Fibroblast of skin of left quadriceps (primary cell): ENCODE measurements around the gene SC5D.

Experiments
- DNase-seq, 2 experiments: peaks; one replicate each; pipeline ENCODE4 v3.0.0-alpha.2; 2013; ENCODE audit warnings: low read depth in 2 of 2

The SC5D gene

DNA sequence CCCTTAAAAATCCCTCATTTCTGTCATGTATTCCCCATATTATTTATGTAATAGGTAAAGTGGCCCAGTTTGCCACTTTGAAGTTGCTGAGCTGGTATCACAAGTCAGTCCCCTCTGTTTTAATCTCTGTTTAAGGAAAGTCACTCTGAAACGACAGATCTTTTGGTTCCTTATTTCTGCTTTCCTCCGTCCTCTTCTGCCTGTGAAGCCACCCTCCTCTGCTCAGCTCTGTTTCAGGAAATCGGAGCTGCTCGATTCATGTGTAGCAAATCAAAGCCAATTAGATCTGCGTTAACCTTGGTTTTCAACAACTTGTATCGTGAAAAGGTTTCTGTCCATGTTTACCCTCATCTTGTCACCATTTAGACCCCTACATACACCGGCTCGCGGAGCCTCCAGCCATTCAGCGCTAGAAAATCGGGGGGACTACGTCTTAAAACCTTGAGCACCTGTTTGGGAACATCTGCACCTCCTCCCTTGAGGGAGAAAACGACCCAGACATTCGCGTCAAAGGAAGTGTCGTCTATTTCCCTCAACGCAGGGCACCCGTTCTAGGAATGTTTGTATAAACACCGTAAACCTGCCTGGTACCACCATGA lies 576 bp upstream of the SC5D start:
- no peak for DNase-seq

DNA sequence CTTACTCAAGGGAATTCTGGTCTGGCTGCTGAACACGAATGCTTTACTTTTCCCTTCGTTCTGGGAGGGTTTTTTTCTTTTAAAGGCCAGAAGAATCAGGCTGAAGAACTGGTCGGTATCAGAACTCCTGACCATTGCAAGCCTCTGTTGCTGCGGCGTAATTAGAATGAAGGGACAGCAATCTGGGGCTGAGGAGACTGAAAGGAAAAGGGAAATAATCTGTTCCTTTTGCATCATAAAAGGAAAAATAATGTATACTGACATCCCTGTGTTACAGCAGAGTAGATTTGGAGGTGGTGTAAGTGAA lies 670 bp downstream of the SC5D start:
- DNase-seq: no peak

DNA sequence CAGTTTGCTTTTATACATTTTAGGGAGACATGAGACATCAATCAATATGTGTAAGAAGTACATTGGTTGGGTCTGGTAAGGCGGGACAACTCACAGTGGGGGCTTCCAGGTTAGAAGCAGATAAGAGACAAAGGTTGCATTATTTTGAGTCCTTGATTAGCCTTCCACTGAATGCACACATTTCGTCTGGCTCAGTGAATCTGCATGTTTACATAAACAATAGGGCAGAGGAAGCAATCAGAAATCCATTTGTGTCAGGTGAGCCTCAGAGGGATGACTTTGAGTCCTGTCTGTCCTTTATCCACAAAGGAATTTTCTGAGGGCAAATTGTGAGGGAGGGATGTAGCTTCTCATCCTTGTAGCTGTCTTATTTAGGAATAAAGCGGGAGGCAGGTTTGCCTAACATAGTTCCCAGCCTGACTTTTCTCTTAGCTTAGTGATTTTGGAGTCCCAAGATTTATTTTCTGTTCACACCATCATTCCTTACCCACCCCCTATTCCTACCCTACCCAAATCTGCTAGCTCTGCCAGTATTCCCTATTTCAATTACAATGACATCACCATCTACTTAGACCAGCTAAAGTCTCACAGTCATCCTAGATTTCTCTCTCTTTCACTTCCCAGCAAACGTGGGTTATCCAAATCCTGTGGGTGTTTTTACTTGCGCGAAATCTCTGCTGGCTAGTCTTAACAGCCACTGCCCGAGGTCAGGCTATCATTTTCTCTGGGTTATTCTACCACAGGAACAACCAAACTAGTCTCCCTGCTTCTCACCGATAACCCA lies 2.9 kb downstream of the SC5D start:
- no peak for DNase-seq

DNA sequence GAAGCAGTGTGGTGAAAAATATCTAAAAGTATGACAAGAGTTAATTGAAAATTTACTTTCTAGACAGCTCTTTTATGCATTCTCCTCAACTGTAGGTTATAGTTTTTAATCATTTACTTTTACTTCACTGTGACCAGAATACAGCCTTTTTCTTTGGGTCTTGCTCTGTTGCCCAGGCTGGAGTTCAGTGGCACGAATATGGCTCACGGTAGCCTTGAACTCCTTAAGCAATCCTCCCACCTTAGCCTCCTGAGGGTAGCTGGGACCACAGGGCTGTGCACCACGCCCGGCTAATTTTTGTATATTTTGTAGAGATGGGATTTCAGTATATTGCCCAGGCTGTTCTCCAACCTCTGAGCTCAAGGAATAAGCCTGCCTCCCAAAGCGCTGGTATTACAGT lies 5.3 kb downstream of the SC5D start:
- no peak for DNase-seq

DNA sequence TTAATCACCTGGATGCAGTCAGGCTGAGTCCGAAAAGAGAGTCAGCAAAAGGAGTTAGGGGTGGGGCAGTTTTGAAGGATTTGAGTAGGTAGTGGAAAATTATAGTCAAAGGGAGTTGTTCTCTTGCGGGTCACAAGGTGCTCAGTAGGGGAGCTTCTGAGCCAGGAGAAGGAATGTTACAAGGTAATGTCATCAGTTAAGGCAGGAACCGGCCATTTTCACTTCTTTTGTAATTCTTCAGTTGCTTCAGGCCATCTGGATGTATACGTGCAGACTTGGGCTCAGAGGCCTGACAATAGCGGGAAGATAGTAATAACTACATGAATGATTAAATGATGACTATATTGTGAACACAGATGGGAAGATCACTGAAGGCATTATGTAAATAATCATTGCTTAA lies 6.2 kb downstream of the SC5D start:
- no peak for DNase-seq

DNA sequence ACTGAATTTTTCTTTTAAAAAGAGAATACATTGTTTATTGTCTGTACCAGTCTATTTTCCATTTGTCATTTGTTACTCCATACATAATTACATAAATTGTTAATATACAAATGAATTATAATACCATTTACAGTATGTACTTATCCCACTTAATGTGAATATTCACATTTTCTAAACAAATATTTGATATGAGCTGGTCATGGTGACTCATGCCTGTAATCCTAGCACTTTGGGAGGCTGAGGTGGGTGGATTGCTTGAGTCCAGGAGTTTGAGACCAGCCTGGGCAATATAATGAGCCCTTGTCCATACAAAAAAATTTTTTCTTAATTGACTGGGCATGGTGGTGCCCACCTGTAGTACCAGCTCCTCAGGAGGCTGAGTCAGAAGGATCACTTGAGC lies 6.8 kb downstream of the SC5D start:
- DNase-seq: no peak

DNA sequence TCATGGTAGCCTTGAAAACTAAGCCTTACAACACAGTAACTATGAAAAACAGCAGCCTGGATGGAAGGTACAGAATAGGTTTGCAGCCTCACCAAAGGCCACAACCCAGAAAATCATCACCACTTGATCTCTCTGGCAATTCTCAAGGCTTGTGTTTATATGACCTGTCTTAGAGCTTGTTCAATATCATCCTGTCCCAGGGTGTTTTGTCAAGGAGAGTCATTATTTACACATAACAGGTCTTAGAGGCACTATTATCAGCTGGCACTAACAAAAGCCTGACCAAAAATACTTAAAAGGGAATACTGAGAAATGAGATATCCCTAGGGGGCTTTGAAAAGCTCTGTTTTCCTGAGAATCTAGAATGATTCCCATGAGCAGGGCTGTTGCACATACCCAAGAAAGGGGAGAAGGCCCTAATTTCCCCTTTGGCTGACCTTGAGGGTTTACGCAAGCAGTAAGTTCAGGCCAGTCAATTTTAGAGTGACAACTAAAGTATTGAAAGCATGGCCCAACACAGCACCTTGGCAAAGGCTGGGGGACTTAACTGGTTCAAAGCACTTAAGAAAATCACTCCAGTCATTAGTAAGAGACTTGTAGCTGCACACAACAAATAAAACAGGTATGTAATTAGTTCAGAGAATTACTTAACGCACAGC lies 7.9 kb downstream of the SC5D start:
- no peak for DNase-seq

DNA sequence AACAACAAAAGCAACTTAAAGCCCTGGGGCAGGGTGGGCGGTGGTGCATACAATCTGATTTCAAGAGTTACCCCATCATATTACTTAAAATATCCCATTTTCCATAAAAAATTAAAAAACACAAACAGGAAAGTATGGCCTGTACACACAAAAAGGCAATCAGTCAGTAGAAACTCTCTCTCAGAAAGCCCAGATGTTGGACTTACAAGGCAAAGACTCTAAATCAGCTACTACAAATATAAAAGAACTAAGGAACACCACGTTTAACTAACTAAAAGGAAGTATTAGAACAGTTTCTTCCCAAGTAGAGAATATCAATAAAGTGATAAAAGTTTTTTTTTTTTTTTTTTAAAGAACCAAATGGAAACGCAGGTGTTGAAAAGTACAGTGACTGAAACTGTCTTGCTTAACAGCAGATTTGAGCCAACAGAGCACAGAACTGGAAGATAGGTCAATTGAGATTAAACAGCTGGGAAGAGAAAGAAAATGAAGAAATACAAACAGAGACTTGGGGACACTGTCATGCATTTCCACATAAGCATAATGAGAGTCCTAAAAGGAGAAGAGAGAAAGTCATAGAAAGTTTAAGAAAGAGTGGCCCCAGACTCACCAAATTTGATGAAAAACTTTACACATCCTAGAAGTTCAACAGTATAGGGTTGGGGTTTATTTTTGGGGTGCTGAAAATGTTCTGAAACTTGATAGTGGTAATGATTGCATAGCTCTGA lies 8.6 kb downstream of the SC5D start:
- DNase-seq: no peak

DNA sequence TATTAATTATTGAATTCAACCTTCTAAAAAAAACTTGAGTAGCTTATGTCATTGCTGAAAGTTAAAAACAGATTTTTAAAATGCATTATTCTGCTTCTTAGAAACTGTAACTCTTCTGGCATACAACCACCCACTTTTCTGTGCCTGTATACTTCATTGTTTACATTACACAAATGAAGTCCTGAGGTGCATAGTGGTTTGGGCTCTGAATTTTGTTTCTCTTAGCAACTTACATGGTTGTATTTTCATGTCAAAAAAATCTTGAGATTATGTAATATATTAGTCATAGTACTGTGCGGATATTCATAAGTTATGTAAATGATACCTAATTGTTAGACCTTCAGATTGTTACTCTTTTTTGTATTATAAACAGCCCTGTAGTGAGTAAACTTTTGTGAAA lies 12.2 kb downstream of the SC5D start:
- DNase-seq: no peak

DNA sequence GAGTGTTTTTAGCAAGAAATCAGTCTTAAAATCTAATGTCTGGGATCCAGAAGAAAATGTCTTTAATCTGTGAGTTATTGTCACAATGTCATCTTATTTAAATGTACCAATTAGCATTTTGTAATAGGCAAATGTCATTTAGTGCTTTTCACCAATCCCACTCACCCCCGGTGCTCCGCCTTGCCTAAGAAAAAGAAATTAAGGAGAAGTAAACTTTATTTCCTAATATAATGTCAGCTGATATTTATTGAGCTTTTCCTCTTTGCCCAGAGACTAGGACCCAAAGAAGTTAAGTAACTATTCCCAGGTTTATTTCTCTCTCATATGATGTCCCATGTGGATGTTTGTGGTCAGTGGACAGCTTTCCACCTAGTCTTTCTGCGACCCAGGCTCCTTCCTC lies 16.2 kb downstream of the SC5D start:
- DNase-seq: no peak

DNA sequence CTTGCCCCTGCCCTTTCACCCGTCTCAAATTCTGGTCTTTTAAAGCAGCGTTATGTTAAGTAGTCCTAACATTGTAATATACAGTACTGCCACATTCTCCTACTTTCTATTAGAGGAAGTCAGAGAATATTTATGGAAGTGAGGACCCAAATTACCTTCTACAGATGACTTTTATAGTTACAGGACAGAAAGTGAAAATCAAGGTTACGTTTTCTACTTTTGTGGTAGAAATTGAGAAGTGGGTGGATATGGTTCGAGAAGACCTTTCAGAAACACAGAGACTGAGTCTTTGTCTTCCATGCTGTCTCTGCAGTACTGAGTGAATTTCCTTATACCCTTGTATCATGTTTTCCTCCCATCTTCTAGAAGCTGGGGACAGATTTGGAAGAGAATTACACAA lies 17.1 kb downstream of the SC5D start:
- DNase-seq: no peak

DNA sequence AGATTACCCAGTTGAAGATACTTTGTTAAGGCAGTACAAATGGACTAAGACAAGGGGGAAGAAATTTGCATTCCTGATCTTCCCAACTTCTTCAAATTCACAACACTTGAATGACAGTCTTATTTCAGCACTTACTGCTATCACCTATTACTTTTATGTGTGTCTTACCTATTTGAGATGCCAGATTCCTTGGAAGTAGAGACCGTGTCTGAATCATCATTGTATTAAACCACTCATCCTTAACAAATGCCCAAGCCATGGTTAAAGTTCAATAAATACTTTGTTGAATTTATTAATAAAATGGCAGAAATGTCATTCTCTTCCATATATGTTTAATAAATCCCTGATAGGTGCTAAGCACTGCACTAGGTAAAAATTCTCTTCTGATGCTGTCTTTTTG lies 18.3 kb downstream of the SC5D start:
- no peak for DNase-seq

DNA sequence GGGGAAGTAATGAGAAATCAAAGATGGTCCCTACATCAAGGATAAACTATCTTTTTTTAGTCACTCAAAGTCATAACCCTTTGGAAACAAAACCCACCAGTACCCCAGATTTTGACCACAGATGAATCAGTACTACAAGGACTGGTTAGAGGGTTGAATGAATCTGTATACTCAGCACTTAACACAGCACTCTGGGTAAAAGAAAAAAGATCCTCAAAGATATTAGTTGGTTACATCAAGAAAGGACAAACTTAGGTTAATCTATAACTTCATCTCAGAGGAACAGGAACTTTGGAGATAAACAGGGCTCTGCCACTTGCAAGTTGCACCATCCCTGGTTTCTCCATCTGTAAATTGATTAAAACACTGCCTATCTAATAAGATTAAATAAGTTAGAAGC lies 18.8 kb downstream of the SC5D start:
- DNase-seq: no peak

DNA sequence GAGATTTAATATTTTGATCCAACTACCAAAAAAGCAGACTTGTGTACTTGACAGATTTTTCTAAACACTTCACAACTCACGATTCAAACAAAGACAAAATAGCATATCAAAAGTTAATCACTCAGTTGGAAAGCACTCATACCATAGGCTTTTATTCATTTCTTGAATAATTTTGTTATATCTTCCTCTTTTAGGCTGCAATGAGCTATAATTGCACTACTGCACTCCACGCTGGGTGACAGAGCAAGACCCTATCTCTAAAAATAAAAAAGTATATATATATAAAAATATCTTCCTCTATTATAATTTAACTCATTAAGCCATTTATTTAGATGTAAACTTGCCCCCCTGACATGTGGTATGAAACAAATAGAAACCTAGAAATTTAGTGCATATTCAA lies 19.9 kb downstream of the SC5D start:
- no peak for DNase-seq

DNA sequence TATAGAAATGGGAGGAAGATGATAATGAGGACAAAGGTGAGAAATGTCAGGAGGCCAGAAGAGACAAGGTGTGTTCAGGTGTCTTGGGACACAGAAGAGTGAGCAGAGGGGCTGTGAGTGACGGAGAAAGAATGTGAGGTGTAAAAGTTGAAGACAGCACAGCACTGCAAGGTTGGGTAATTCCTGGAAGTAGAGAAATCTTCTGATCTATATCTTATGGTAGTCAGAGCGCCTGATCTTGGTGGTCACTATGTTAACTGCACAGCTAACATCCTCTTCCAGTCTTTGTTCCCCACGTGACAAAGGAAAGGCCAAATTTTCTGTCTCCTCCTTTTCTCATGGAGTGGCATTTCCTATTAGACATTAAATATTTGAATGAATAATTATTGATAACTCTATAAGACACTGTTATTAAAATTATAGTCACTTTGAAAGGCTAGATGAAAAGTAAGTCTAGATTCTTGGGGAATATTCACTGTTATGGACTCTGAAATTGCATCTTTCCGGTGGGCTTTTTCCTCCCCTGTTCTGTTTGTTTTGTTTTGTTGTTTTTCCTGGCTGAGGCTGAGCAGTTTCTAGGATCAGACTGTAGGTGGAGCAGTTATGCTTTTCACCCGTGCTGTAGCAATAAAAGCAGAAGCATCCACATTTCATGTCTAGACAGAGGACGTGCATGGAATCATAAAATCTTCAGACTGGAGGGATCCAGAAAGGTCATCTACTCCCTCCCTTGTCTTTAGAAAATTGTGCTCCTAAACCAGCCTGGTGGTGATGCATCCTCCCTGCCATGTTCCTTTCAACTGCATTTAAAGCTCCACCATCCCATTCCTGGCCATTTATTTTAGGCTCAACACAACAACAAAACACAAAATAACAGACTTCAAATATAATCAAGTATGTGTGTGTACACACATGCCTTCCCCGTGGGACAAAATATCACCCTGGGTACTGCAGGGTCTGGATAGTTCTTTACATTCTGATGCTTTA lies 26.6 kb downstream of the SC5D start:
- peak; percentile 26 to 34 for DNase-seq

DNA sequence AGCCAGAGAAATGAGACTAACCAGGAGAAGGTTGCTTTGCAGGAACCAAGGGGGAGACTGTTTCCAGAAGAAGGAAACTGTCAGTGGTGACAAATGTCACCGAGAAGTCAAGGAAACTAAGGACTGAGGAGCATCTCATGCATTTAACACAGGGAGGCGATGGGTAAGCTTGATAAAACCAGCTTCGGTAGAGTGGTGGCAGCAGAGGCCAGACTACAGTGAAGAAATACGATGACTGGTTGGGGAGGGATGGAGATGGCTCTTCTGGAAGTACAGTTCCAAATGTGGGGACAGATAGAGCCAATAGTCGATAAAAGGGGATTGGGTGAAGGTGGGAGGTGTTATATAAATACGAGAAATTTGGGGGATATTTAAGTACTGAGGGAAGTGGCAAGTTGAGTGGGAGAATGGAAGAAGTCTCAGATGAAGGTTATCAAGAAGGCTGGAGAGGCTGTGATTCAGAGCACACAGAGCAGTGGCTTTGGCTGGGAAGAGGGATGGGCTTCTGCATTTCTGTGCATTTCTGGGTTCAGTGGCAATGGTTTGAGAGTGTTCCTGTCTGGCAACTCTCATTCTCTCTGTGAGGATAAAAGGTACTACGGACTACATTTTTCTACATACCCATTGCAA lies 29.2 kb downstream of the SC5D start:
- DNase-seq: peak; percentile 2 to 8

DNA sequence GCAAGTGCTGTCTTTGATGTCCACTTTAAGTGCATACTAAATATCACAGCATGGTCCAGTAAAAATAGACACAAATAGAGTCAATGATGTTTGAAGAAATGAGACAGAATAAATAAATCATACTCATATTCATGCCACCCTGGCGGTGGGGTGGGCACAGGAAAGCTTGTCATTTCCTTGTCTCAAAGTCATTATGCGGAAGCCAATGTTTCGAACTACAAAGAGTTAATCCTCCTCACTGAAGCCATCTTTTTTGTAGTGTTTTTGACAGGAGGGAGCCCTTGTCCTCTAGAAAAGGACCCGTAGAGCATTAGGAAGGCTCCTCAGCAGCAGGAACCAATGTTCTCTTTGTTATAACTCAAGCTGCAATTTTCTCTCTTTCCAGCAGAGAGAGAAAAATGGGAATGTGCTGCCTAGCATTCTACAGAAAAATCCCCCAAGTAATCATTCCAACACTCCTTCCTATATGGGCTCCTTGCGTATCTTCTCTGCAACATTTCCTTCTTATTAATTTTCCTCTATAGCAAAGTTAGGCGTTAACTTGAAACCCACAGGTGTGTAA lies 30.6 kb downstream of the SC5D start:
- no peak for DNase-seq

DNA sequence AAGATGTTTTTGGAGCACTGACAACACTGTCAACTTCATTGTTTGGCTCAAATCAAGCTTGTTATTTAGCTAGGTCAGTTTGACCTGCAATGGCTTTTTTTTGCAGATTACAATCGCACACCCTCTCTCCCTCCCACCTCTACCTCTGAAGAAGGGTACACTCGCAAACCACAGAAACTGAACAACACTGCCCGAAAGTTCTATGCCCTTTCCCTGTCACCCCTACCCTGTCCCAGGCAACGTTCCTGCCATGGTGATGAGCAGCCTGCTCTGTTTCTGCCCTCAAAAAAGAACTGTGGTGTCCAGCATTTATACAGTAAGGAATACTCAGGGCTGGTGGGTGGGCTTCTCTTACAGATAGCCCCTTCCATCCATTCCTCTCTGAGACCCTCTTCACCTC lies 33.7 kb downstream of the SC5D start:
- no peak for DNase-seq

DNA sequence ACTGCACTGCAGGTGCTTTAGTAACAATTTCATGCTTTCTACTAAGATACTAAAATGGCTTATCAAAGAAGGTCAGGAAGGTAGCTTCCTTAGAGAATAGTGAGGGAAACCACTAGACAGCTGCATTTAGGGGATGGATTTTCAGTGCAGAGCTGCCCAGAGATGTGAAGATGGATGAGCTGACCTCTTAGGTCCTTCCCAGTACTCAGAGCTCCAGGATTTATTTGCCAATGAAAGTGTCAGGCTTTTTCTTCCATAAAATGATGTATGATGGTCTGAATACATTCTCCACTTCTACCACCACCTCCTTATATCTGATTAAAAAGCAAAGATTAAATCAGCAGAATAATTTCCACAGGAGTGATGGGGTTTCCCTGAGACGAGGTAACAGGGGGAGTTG lies 35.0 kb downstream of the SC5D start:
- DNase-seq: no peak

DNA sequence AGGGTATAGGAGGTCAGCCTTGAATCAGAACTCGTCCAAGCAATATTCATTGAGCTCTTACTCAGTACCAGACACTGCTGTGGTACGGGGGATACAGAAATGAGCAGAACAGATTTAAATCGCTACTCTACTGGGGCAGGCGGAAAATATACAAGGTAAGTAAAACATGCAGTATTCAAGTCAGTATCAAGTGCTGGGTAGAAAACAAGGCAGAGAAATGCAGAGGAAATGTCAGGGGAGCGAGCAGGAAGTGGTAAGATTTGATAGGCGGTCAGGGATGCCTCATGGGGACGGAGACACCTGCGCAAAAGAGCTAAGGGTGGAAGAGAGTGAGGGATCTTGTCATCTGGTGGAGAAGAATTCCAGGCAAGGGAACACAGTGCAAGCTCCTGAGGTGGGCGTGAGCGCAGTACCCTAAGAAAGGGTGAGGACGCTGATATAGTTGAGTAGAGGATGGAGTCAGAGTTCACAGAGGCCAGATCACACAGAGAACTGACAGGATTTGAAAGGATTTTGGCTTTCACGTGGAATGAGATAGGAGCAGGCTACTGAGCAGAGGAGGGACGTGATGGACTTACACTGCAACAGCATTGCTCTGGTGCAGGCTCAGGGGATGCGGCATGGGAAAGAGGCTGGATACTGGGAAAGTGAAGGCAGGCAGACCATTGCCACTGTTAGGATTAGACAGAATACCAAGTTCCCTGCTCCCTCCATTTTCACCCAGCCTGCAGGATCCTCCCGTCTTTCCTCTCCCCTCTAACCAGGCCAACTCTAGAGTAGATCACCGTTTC lies 35.8 kb downstream of the SC5D start:
- no peak for DNase-seq
